ENCODE measurements around the gene SCUBE1.

The SCUBE1 gene

DNA sequence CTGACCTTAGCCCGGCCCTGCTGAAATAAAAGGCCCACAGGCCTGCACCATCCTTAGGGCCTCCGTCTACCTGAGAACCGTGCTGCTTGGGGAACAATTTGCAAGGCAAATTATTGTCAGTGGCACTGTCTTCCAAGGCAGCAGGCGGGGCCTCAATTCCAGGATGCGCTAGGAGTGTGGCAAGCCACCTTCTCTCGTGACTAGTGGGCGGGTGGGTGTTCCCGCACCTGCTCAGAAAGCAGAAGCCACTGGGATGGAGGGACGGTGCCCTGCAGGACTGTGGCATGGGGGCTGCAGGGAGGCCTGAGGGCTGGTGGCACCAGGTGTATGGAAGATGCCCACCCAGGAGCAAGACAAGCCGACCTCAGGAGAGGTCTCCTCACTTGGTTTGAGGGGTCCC lies 97.5 kb downstream of the SCUBE1 start:
- TF ChIP-seq ZNF565 (CRISPR knock-in tag; conservative IDR thresholded peaks at IDR 0.05; ENCODE audit: low read depth) (no peak), CSDC2 (CRISPR knock-in tag; IDR thresholded peaks at IDR 0.05) (no peak), ZNF70 (CRISPR knock-in tag; IDR thresholded peaks at IDR 0.05) (no peak), ZFP3 (CRISPR knock-in tag; IDR thresholded peaks at IDR 0.05) (no peak), ZC3H10 (CRISPR knock-in tag; IDR thresholded peaks at IDR 0.05) (no peak), TOX (CRISPR knock-in tag; IDR thresholded peaks at IDR 0.05; ENCODE audit: borderline replicate concordance) (no peak), SNAI2 (CRISPR knock-in tag; IDR thresholded peaks at IDR 0.05) (no peak), RARB (CRISPR knock-in tag; IDR thresholded peaks at IDR 0.05) (no peak), ARNTL (CRISPR knock-in tag; IDR thresholded peaks at IDR 0.05; ENCODE audit: borderline replicate concordance, low read depth) (no peak), TCF4 (CRISPR knock-in tag; IDR thresholded peaks at IDR 0.05; ENCODE audit: borderline replicate concordance) (no peak), BACH2 (CRISPR knock-in tag; IDR thresholded peaks at IDR 0.05; ENCODE audit: borderline replicate concordance) (no peak), PPARA (CRISPR knock-in tag; IDR thresholded peaks at IDR 0.05; ENCODE audit: borderline replicate concordance) (no peak), ISL1 (CRISPR knock-in tag; IDR thresholded peaks at IDR 0.05) (no peak)
- TF ChIP-seq, protein P1, sequence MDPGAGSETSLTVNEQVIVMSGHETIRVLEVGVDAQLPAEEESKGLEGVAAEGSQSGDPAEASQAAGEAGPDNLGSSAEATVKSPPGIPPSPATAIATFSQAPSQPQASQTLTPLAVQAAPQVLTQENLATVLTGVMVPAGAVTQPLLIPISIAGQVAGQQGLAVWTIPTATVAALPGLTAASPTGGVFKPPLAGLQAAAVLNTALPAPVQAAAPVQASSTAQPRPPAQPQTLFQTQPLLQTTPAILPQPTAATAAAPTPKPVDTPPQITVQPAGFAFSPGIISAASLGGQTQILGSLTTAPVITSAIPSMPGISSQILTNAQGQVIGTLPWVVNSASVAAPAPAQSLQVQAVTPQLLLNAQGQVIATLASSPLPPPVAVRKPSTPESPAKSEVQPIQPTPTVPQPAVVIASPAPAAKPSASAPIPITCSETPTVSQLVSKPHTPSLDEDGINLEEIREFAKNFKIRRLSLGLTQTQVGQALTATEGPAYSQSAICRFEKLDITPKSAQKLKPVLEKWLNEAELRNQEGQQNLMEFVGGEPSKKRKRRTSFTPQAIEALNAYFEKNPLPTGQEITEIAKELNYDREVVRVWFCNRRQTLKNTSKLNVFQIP (CRISPR knock-in tag; IDR thresholded peaks at IDR 0.05; ENCODE audit: borderline replicate concordance, low read depth): no peak
- TF ChIP-seq, protein P2, sequence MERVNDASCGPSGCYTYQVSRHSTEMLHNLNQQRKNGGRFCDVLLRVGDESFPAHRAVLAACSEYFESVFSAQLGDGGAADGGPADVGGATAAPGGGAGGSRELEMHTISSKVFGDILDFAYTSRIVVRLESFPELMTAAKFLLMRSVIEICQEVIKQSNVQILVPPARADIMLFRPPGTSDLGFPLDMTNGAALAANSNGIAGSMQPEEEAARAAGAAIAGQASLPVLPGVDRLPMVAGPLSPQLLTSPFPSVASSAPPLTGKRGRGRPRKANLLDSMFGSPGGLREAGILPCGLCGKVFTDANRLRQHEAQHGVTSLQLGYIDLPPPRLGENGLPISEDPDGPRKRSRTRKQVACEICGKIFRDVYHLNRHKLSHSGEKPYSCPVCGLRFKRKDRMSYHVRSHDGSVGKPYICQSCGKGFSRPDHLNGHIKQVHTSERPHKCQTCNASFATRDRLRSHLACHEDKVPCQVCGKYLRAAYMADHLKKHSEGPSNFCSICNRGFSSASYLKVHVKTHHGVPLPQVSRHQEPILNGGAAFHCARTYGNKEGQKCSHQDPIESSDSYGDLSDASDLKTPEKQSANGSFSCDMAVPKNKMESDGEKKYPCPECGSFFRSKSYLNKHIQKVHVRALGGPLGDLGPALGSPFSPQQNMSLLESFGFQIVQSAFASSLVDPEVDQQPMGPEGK (CRISPR knock-in tag; IDR thresholded peaks at IDR 0.05; ENCODE audit: borderline replicate concordance): no peak
- TF ChIP-seq, protein P3, sequence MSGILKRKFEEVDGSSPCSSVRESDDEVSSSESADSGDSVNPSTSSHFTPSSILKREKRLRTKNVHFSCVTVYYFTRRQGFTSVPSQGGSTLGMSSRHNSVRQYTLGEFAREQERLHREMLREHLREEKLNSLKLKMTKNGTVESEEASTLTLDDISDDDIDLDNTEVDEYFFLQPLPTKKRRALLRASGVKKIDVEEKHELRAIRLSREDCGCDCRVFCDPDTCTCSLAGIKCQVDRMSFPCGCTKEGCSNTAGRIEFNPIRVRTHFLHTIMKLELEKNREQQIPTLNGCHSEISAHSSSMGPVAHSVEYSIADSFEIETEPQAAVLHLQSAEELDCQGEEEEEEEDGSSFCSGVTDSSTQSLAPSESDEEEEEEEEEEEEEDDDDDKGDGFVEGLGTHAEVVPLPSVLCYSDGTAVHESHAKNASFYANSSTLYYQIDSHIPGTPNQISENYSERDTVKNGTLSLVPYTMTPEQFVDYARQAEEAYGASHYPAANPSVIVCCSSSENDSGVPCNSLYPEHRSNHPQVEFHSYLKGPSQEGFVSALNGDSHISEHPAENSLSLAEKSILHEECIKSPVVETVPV (CRISPR knock-in tag; IDR thresholded peaks at IDR 0.05): no peak
- ATAC-seq: no peak

DNA sequence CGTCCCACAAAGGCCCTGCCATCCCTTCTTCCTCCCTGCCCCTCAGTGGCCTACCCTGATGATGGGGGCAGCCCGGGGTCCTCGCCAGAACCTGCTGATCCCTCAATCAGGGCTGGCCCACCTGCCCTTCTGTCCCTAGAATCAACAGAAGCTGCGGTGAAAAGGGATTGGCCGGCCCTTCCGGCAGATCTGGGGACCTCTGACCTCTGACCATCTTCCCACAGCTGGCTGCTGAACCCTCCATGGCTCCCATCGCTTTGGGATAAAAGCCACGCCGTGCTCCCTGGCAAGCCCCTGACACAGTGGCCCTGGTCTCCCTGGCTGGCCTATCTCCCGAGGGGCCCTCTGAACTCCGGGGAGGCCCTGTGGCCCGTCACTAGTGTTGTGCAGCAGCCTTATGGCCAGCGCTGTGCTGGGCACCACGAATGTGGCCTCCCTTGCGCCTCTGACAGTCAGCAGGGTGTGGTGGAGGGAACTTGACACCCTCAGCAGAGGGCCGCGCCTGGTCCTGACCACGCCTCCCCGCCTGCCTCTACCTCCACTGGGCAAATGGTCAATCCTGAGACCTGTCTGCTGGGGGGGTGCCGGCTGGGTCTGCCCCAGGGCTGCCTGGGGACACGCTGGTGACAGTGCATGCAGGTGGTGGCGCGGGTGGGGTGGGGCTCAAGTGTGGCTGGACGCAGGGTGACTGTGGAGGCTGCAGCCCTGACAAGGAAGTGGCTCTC lies 98.2 kb downstream of the SCUBE1 start:
- TF ChIP-seq OSR1 (CRISPR knock-in tag; IDR thresholded peaks at IDR 0.05): no peak
- ATAC-seq: no peak

DNA sequence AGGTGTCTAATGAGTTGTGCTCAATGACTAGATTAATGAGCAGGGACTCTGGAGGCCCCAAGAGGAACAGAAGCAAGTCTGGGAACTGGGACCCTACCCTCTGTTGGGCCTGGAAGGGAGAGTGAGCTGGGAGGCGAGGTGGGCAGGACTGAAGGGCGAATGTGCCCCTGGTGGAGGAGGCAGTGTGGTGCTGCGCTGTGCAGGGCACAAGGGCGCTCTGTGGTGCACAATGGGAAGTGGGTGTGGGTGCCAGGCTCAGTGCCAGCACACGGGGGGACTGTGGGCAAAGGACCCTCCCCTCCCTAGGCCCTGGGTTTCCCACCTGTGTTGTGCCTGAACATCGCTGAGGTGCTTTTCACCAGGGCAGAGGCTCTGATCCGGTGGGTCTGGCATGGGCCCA lies 98.8 kb downstream of the SCUBE1 start:
- TF ChIP-seq ZFP30 (CRISPR knock-in tag; IDR thresholded peaks at IDR 0.05): no peak
- no peak for TF ChIP-seq OSR1 (CRISPR knock-in tag; IDR thresholded peaks at IDR 0.05)
- no peak for TF ChIP-seq ZNF8 (CRISPR knock-in tag; IDR thresholded peaks at IDR 0.05)
- TF ChIP-seq ARNTL (CRISPR knock-in tag; IDR thresholded peaks at IDR 0.05; ENCODE audit: borderline replicate concordance, low read depth): no peak
- TF ChIP-seq, protein P2 (CRISPR knock-in tag; IDR thresholded peaks at IDR 0.05; ENCODE audit: borderline replicate concordance): no peak
- no peak for TF ChIP-seq SNAI2 (CRISPR knock-in tag; IDR thresholded peaks at IDR 0.05)
- TF ChIP-seq, protein P4, sequence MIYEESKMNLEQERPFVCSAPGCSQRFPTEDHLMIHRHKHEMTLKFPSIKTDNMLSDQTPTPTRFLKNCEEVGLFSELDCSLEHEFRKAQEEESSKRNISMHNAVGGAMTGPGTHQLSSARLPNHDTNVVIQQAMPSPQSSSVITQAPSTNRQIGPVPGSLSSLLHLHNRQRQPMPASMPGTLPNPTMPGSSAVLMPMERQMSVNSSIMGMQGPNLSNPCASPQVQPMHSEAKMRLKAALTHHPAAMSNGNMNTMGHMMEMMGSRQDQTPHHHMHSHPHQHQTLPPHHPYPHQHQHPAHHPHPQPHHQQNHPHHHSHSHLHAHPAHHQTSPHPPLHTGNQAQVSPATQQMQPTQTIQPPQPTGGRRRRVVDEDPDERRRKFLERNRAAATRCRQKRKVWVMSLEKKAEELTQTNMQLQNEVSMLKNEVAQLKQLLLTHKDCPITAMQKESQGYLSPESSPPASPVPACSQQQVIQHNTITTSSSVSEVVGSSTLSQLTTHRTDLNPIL (CRISPR knock-in tag; IDR thresholded peaks at IDR 0.05; ENCODE audit: low read depth): no peak
- TF ChIP-seq ZNF70 (CRISPR knock-in tag; IDR thresholded peaks at IDR 0.05): no peak
- no peak for TF ChIP-seq BACH2 (CRISPR knock-in tag; IDR thresholded peaks at IDR 0.05; ENCODE audit: borderline replicate concordance)
- TF ChIP-seq ISL1 (CRISPR knock-in tag; IDR thresholded peaks at IDR 0.05): no peak
- ATAC-seq: no peak

Measured in SK-N-SH treated with all-trans-retinoic acid at 6 μM for 48 hours (cell line).